Measurements from ENCODE around the gene ADCY1. TPM values are rescaled to one million over a fixed set of nuclear protein-coding genes. Genes with fewer than 3 reads are reported as not detected.

ADCY1 gene
- total RNA-seq, 2 donors from 2014 or later = 1.1 TPM

DNA sequence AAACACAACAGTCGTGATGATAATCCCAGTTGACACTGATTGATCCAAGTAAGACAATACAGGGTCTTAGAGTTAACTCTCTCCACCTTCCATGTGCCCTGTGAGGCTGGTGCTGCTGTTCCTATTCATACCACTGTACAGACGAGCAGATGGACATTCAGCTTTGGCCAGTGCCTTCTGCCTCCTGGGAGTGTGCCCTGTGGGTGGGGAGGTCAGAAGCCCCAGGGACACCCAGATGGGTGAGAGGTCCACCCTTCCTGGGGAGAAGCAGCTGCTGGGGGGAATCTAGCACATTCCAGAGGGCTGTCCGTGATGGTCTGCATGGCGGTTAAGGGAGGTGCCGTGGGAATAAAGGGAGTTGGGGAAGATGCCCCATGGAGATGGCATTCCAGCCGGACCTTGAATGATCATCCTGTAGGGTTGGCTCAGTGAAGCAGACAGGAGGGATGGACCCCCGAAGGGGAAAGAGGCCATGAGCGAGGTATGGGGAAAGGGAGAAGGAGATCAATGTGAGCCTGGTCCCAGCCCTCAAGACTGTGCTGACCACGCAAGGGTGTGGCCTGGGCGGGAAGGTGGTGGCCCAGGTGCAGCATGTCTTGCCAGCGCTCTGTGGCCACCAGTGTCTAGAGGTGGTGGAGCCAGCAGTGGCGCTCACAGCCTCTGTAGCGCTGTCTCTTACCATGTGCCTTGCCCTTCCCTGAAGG lies 74.0 kb downstream of the ADCY1 start:
- Histone ChIP-seq H3K4me3 (no peak overlapping the region), H3K4me1 (no peaks in the 10 kb centered on the region), H3K9me3 (no peaks in the 10 kb centered on the region), H3K27ac (no peak overlapping the region), H3K9ac (ENCODE audit: low read depth in 2 of 2, low read length in 2 of 2) (no peak overlapping the region), H3K27me3 (no peaks in the 10 kb centered on the region), H3K36me3 (no peaks in the 10 kb centered on the region)
- DNase-seq = no peak
- intact Hi-C loops (cut with DNase I) = no loop called here
- TF ChIP-seq CTCF (IDR thresholded peaks at IDR 0.05) = no peak

- no peak for TF ChIP-seq CTCF (IDR thresholded peaks at IDR 0.05)
- Histone ChIP-seq H3K27ac (no peak overlapping the region), H3K9ac (ENCODE audit: low read depth in 2 of 2, low read length in 2 of 2) (no peak overlapping the region), H3K4me1 (no peaks in the 10 kb centered on the region), H3K9me3 (no peaks in the 10 kb centered on the region), H3K36me3 (no peaks in the 10 kb centered on the region), H3K27me3 (no peaks in the 10 kb centered on the region), H3K4me3 (no peak overlapping the region)
- no peak for DNase-seq
- intact Hi-C loops (cut with DNase I) = no loop called here
Measured at GRCh38 chr7:45648671-45648995, 74.5 kb downstream of the ADCY1 start.

DNA sequence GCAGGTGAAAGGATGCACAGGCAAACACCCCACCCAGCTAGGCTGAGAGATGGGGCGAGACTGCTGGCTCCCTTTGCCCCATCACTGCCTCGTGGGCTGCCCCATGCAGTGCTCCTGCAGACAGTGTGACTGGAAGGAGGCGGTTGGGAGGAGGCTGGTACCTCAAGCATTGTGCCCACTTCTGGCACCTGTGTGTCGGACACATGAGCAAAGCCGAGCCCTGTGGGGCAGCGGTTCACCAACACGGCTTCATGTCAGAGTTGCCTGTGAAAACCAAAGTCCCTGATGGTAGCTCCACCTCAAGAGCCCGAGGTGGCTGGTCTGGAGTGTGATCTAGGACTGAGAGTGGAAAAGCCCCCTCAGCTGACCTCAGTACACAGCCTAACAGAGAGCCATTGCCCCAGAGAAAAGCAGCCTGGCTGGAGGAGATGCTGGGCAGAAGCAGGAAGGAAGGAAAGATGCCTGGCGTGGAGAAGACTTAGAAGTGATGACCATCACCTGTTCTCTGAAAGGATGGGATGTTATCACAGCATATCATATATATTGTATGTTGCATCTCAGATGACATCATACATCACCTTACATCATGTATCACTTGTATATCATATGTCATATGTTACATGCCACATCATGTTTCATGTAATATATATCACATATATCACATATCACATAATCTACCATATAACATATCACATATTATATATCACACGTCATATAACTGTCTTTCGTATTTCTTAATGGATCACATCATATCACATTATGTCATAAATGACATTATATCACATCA lies 75.6 kb downstream of the ADCY1 start:
- Histone ChIP-seq H3K4me3 (no peak overlapping the region), H3K27ac (no peak overlapping the region), H3K36me3 (no peaks in the 10 kb centered on the region), H3K9me3 (no peaks in the 10 kb centered on the region), H3K9ac (ENCODE audit: low read depth in 2 of 2, low read length in 2 of 2) (no peak overlapping the region), H3K4me1 (no peaks in the 10 kb centered on the region), H3K27me3 (no peaks in the 10 kb centered on the region)
- no peak for TF ChIP-seq CTCF (IDR thresholded peaks at IDR 0.05)
- intact Hi-C loops (cut with DNase I) = no loop called here
- DNase-seq = no peak

DNA sequence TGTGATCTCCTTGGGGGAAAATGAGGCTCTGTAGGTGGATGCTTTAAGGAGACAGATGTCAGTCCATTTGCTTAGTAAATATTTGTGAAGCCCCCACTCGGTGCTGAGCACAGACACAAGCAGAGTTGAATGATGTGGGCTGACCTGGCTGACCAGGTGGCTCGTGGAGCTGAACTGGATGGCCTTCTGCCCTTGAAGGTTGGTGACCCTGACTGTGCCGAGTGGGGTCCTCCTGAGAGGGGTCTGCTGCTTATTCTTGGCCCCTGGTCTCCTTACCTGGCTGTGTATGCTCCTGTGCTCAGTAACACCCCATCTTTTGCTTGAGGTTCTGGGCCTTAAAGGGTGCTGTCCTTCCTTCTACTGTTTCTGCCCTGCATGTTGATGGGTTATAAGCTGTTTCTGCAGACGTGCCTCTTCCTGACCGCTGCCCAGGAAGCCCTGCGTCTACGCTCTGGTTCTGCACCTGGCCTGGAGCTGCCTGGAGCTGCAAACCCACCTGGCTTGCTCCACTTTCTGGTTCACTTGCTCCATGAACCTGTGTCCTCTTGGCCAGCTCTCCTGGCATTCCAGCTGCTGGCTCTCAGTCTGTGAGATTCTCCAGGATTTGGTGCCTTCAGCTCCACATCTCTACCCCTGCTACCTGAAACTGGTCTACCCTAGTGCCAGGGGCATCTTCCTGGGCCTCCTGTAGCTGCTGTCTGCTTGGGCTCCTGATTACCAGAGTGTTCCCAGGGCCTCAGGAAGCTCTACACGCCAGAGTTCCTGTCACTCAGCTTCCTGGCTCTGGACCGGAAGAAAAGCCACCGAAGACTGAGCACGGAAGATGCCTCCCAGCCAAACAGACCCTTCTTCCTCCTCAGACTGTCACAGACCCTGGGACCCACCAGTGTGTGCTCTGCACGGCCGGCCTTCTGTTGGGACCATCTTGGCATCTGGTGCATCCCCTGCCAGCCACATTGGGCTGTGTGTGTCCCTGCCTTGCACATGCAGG lies 76.5 kb downstream of the ADCY1 start:
- no peak for TF ChIP-seq CTCF (IDR thresholded peaks at IDR 0.05)

DNA sequence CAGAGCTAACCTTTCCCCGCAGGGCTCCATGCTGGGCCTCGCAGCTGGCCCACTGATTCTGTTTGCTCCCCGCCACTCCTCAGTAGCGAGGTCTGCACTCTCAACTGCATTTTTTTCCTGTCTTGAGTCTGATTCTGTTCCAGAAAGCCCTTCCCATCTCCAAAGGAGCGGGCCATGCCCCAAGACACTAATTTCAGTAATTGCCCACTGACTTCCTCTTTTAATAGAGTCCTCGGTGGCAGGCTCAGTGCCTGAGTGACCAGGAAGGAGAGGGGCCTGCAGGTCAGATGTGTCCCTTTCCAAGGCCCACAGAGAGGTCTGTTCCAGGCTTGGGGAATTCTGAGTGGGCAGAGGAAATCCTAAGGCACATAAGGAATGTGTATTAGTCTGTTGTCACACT lies 77.4 kb downstream of the ADCY1 start:
- Histone ChIP-seq H3K36me3 (no peaks in the 10 kb centered on the region), H3K27ac (no peak overlapping the region), H3K4me1 (no peaks in the 10 kb centered on the region), H3K9me3 (no peaks in the 10 kb centered on the region), H3K4me3 (no peak overlapping the region), H3K27me3 (no peaks in the 10 kb centered on the region), H3K9ac (ENCODE audit: low read depth in 2 of 2, low read length in 2 of 2) (no peak overlapping the region)
- no peak for TF ChIP-seq CTCF (IDR thresholded peaks at IDR 0.05)
- DNase-seq = no peak
- intact Hi-C loops (cut with DNase I) = no loop called here

More for the DNA sequence above, 76.5 kb downstream of the ADCY1 start:
- H3K27ac ChIP-seq = no peak overlapping the region
- no peaks in the 10 kb centered on the region for H3K4me1 ChIP-seq
- H3K9me3 ChIP-seq = no peaks in the 10 kb centered on the region
- H3K36me3 ChIP-seq = no peaks in the 10 kb centered on the region
- no peak overlapping the region for H3K4me3 ChIP-seq
- H3K27me3 ChIP-seq = no peaks in the 10 kb centered on the region
- DNase-seq = no peak
- intact Hi-C loops (cut with DNase I) = no loop called here
- no peak overlapping the region for H3K9ac ChIP-seq (ENCODE audit: low read depth in 2 of 2, low read length in 2 of 2)
